Measurements from ENCODE around the gene AGBL4. TPM values are rescaled to one million over a fixed set of nuclear protein-coding genes. Genes with fewer than 3 reads are reported as not detected.

The AGBL4 gene
- total RNA-seq, 1 donor from 2014 or later, result not detected

DNA sequence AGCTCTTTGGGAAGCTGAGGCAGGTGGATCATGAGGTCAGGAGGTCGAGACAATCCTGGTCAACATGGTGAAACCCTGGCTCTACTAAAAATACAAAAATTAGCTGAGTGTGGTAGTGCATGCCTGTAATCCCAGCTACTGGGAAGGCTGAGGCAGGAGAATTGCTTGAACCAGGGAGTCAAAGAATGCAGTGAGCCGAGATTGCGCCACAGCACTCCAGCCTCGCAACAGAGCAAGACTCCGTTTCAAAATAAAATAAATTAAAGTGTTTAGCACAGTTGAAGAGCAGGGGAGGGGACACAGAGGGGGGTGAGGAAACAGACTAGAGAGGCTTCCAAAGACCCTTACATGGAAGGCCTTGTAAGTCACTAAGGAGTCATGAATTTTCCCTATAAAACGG is 1420.5 kb downstream of the AGBL4 start:
- DNase-seq (ENCODE audit: low read depth in 2 of 2), result no peak

DNA sequence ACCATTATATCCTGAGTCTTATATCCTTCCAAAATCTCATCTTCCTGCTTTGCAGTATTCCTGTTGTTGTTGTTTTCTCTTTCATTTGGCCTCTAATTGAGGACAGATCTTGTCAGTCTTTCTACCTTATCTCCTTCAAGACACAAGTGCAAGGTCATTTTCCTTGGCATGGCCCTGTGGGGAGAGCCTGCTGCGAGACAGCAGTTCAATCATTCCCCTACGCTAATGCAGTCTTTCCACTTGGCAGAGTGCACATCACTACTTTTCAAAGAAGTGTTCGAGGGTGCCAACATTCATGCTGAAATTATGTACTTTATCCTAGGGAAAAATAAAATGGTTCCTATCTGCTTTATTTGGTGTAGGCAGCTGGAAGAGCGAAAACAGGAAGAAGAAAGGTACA is 1421.4 kb downstream of the AGBL4 start:
- DNase-seq (ENCODE audit: low read depth in 2 of 2), result no peak

DNA sequence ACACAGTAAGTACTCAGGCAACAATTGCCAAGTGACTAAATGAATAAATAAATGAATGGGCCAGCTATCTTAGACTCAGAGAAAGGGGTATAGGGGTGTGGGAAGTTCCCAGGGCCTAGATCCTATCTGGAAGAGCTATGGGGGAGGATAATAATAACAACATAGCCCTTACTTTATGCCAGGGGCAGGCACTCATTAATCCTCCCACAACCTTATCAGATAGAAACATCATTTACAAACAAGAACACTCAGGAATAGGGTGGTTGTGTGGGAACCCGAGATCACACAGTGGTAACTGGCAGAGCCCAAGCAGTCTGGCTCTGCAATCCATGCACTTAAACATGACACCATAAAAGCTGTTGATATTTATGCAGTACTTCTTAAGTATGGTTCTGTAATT is 1423.6 kb downstream of the AGBL4 start:
- no peak for DNase-seq (ENCODE audit: low read depth in 2 of 2)

DNA sequence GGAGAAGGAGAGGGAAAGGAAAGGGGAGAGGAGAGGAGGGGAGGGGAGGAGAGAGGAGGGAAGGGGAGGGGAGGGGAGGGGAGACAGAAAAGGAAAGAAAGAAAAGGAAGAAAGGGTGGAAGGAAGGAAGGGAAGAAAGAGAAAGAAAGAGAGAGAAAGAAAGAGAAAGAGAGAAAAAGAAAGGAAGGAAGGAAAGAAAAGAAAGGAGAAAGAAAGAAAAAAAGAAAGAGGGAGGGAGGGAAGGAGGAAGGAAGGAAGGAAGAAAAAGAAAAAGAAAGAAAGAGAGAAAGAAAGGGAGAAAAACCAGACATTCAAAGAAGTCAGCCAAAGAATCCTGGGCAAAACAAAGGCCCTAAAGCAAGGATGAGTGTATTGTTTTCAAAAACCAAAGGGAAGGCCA is 1426.1 kb downstream of the AGBL4 start:
- no peak for DNase-seq (ENCODE audit: low read depth in 2 of 2)

DNA sequence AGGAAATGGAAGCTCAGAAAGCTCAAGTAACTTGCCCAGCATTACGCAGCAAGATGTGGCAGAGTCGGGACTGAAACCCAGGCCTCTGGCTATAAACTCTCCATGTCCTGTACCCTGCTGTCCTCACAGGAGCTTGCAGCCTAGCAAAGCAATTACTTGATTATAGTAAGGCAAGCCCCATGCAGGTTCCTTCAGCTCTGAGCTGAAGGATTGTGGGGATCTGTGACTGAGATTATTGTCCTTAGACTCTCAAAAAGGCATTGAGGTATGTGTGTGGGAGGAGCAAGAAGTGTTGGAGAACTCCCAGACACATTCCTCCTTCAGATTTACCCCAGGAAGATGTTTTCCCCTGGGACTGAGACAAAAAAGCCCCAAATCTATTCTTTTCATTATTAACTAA is 1427.7 kb downstream of the AGBL4 start:
- DNase-seq (ENCODE audit: low read depth in 2 of 2), result no peak

DNA sequence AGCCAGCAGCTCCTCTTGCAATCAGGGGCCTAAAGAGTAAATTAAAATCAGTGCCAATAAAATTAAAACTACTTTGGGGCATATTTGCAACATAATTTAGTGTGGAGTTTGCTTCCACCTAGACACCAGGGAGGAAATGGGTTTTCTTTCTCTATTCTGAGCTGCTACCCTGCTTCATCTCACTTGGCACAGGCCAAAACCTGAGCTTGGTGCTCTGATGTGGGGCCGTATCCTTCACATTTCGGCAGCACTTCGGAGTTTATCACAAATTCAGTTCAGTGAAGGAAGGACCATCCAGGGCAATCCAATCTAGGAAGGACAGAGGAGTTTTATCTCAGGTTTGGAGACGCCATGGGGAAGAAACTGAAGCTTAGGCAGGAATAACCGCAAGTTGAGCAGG is 1428.1 kb downstream of the AGBL4 start:
- DNase-seq (ENCODE audit: low read depth in 2 of 2), result no peak

DNA sequence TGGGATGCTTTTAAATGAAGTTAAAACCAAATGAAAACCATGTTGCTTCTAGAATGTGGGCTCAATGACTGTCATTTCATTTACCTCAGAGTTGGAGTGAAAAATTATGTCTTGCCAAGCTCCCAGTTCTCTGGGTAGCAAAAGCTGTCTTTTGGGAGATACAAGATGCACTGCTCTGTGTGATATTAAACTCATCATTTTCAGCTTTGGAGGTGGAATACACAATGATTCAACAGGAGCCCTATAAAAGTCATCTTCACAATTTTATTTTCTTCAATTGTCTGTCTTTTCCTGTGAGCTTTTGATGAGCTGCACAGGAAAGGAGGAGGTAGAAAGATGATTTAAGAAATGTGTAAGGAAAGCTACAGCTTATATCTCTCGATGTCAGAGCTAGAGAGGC is 1431.4 kb downstream of the AGBL4 start:
- no peak for DNase-seq (ENCODE audit: low read depth in 2 of 2)

DNA sequence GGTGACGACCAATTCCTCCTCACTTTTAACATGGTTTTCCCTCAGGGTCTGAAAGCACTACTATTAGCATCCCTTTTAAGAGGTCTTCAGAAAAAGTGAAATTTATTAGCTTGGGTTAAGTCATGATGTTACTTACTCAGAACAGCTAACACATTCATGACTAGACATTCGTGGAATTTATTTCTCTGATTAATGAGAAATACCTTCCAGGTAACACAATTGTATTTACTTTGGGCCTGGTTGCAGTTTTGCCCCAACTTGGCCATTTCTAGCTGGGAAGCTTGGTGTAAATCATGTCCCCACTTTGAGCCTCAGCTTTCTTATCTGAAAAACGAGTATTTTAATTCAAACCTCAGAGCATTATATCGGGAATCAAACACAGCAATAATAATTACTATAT is 1432.6 kb downstream of the AGBL4 start:
- DNase-seq (ENCODE audit: low read depth in 2 of 2), result no peak

DNA sequence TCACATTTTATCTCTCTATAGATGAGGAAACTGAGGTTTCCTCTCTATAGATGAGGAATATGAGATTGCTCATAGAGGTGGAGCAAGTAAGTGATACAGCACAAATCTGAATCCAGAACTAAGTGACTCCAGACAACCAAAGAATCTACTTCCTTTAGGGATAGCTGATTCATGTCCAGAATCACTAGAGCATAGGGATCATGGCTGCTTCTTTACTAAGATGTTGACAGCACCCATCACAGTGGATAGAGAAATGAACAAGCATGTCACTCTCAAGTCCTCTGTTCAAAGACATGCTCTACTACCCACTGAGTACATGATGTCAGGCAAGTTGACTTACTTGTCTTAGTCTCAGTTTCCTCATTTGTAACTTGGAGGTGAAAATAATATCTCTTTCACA is 1435.7 kb downstream of the AGBL4 start:
- DNase-seq (ENCODE audit: low read depth in 2 of 2), result no peak

DNA sequence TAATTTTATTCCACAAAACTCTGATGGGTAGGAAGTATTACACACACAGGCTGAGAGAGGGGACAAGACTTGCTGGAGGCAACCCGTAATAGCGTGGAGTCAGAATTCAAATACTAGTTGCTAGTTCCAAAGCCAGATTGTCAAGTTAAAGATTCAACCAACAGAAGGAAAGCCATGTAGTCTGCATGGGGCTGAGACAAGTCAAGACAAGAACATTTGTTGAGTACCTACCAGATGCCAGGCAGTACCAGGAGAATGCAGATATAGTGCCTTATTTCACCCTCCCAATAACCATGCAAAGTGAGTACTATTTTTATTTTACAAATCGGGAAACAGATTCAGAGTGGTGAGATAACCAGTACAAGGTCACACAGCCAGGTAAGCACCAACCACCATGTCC is 1441.3 kb downstream of the AGBL4 start:
- no peak for DNase-seq (ENCODE audit: low read depth in 2 of 2)

DNA sequence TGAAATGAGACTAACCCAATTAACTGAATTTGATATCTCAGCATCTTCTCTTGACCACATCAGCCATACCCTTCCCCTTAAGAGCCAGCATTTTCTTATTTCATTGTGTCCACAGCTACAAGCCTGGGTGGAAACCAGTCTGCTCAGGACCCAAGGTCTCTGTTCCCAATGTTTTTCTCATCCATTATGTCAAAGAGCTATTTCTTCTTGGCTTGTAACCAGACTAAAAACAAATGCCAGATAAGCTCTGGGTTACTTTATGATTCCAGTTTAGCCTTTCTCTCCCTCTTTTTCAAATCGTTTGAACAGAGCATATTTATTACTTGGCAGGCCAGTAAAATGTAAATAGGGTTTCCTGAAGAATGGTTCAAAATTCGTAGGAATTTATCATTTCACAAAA is 1442.5 kb downstream of the AGBL4 start:
- peak in 1 of 2 donors; percentile 15 for DNase-seq (ENCODE audit: low read depth in 2 of 2)

DNA sequence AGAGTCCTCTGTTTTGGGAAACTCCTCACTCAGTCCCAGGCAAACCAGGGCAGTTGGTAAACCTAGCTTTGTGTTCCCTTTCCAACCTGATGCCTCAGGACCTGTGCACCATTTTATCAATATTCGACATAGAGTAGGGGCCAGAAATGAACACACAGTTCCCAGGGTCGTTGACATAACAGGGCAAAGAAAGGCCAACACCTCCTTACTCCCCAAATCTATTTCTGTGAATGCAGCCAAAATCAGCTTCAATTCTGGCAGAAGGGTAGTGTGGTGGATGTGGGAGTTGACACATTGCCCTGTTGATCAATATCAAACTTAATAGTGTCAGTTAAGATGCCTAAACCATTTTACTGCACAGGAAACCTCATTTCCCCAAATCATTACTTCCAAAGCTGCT is 1447.2 kb downstream of the AGBL4 start:
- no peak for DNase-seq (ENCODE audit: low read depth in 2 of 2)

DNA sequence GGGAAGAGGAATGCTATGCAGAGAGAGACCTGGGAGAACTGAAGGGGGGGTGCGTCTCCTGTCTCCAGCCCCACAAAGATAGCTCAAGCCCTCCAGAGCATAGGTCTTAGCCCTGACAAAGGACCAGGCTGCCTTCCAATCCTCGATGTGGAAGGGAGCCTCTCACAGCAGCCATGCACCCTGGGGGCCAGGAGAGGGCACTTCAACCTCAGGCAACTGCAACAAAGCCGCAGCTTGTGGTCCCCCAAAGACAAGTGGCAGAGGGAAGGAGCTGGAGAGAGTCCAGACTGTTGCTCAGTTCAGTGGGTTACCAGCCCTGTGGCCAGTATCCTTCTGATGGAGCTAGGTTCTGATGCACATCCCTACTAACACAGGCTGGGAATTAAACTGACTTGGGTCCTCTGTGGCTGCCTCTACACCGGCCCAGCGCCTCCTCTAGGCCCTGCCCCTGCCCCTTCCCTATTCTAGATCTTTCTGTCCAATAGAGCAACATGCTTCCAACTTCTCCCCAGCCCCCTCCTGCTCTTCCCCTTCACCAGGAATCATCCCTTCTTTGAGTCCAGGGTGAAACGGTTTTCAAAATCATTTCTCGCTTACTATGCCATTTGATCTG is 1451.0 kb downstream of the AGBL4 start:
- DNase-seq (ENCODE audit: low read depth in 2 of 2), result peak; percentile 18 to 37

DNA sequence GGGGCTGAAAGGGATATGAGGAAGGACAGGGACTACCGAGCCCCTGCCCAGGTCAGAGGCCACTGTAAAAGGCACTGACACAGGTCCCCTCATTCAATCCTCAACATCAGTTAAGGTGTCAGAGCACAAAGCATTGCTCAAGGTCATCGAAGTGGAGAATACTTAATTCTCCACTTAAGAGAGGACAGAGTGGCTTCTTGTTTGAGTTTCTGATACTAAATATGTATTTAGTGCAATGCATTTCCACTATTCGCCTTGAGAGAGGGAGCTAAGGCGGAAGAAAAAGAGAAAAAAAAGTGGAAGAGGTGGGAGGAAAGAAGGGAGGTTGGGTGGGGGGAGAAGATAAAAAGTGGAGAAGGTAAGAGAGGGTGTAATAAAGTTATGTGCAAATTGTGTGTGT is 1451.6 kb downstream of the AGBL4 start:
- no peak for DNase-seq (ENCODE audit: low read depth in 2 of 2)

DNA sequence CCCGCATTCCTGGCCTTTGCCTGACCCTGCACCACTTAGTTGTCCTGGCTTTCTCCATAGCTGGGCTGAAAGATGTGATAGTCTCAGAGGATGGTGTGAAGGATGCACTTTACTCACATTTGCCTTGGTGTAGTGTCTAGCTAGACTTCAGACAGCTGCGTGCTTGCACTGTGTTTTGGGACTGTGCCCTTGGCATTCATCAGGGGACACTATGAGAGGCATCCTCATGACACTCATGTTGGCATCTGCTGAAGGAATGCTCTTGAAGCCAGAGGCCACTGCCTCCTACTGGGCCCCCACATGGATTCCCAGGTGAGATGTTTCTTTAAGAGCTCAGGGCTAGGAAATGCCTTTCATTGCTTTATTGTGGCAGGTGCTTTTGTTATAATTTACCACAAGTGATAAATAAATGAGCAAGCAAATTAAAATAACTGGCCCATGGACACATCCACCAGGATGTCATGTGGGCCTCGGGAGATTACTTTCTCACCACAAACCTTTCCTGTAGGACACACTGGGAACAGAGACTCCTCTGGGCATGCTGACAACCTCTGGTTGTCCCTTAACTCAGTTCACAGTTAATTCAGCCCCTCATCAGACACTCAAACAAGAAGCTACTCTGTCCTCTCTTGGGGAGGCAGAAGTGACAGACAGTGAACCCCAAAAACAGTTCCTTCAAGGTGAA is 1452.3 kb downstream of the AGBL4 start:
- no peak for DNase-seq (ENCODE audit: low read depth in 2 of 2)

DNA sequence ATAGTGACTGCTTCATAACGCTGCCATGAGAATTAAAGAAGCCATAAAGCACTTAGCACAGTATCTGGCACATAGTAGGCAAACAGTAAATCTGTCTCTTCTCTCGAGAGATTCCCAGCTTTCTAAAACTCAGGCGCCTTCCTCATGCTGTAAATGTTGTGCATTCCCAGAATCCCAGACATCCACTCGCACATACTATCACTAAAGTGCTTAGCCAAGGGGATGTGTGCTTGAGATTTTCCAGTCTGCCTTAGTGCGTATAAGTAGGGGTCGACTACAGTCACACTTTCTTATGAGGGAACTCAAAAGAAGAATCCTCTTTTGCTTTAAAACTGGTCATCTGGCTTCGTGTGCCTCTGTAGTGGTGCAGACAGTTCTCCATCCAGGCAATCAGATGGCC is 1453.2 kb downstream of the AGBL4 start:
- no peak for DNase-seq (ENCODE audit: low read depth in 2 of 2)

DNA sequence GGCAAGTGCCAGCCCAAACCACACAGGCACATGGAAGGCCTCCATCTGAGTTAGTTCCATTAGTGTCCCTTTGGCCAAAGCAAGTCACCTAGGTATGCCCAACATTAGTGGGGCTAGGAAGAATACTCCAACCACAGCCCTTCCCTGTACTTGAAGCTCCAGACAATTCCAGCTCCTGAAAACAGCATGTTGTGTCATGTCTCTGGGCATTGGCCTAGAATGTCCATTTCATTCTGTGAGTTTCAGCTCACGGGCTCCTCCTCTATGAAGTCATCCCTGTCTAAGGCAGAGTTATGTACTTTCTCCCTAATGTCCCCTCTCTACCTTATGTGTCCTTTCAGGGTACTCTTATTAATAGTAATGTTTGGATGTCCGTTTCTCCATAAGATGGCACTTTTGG is 1455.3 kb downstream of the AGBL4 start:
- no peak for DNase-seq (ENCODE audit: low read depth in 2 of 2)

DNA sequence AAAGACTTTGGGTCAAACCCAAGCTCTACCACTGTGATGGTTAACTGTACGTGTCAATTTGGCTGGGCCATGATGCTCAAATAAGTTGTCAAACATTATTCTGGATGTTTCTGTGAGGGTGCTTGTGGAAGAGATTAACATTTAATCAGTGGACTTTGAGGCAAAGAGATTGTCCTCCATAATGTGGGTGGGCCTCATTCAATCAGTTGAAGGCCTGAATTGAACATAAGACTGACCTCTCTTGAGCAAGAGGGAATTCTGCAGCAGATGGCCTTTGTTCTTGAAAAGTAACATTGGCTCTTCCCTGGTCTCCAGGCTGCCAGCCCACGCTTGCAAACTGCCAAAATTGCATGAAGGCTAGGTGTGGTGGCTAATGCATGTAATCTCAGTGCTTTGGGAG is 1457.3 kb downstream of the AGBL4 start:
- no peak for DNase-seq (ENCODE audit: low read depth in 2 of 2)

DNA sequence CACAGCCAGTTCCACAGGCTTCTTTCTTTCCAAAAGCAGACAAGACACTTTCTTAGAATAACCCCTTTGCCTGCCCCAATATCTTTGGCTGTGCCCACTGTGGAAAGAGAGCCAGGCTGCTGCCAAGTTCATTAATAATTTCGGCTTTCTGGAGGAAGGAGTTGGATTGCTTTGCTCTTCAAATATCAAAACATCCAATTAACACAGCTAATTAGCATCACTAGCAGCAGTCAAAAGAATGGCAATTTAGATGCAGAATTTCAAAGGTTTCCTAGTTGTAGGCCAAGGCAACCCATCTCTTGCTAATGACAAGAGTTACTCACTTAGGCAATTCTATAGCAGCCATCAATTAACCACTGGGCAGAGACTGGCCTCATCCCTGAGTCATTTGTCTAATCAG is 1460.7 kb downstream of the AGBL4 start:
- no peak for DNase-seq (ENCODE audit: low read depth in 2 of 2)

DNA sequence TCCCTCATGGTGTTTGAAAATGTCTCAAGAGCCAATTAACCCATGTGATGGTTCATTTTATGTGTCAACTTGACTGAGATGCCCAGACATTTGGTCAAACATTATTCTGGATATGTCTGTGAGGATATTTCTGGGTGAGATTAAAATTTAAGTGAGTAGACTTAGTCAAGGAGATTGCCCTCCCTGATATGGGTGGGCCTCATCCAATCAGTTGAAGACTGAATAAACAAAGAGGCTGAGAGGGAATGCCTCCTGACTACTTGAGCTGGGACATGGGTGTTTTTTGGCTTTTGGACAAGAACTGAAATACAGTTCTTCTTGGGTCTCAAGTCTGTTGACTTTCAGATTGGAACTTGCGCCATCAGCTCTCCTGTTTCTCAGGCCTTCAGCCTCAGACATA is 1462.3 kb downstream of the AGBL4 start:
- no peak for DNase-seq (ENCODE audit: low read depth in 2 of 2)

DNA sequence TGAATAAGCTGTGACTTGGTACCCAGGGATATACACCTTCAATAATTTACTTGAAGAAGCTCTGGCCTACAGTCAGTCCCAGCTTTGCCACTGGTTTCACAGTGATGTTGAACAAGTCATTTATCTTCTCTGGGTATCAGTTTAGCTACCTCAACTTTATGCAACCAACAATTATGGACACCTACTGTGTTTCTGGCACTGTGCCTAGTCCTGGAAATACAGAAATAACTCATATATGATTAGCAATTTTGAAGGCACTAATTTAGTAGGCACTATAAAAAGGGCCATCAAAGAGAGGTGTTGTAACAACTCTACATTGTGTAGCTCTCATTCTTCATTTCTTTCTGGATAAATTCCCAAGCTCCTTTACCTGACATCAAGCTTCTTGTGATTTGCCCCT is 1463.2 kb downstream of the AGBL4 start:
- DNase-seq (ENCODE audit: low read depth in 2 of 2), result no peak

DNA sequence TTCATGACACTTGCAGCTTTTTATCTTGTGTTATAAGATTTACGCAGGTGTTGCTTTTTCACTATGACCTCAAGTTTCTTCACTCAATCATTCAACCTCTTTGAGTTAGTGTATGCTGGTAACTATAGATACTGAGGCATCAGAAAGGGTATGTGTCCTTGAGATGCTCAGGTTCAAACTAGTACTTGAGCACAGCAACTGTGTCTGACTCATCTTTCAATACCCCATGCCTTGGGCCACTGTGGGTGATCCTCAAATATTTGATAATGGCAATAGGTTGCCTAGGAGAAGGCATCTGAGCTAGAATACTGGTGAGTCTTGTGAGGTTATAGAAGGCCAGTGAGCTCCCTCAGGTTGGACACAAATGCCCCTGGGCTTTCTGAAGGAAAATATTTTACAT is 1463.6 kb downstream of the AGBL4 start:
- no peak for DNase-seq (ENCODE audit: low read depth in 2 of 2)

DNA sequence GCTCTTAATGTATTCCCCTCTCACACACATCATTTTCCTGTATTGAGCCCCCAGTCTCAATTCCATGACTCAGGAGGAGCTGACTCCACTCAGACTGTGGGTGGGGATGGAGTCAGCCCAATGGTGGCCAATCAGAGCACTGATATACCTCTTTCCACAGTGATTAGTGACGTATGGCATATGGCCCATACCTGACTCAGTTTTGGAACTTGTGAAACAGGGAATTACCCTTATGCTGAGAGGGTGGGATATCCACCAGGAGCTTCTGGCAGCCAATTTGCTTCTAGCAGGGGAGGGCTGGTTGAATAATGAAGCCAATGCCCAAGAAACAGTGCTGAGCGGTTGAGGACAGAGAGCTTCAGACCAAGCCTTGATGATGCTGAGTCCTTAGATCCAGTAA is 1465.4 kb downstream of the AGBL4 start:
- DNase-seq (ENCODE audit: low read depth in 2 of 2), result no peak

All from dermis microvascular lymphatic vessel endothelial cell (primary cell).